Uterus (tissue), 4 donors: ENCODE results near the gene FLYWCH1. TPM values are rescaled to one million over a fixed set of nuclear protein-coding genes. Genes with fewer than 3 reads are reported as not detected.

Experiments
- DNase-seq, 2 donors: peaks; one replicate each; pipeline ENCODE4 v3.0.0-alpha.2; 2019 to 2020
- H3K27ac ChIP-seq, 2 donors: fragments of 200-600 bp; sonication (generic); 1 replicate in 1 of 2; 2 replicates in 1 of 2; pipeline ENCODE4 v1.5.1; 2016 to 2018
- H3K27me3 ChIP-seq, 2 donors: fragments of 200-600 bp; sonication (generic); one replicate each; pipeline ENCODE4 v1.5.1; 2018 to 2019; ENCODE audit warnings: control low read depth in 1 of 2
- H3K36me3 ChIP-seq, 2 donors: fragments of 200-600 bp; sonication (generic); one replicate each; pipeline ENCODE4 v1.5.1; 2019; ENCODE audit warnings: control low read depth in 1 of 2
- H3K4me1 ChIP-seq, 2 donors: fragments of 200-600 bp; sonication (generic); one replicate each; pipeline ENCODE4 v1.5.1; 2018 to 2019; ENCODE audit warnings: control low read depth in 1 of 2
- H3K4me3 ChIP-seq, 2 donors: fragments of 200-600 bp; sonication (generic); 1 replicate in 1 of 2; 2 replicates in 1 of 2; pipeline ENCODE4 v1.5.1; 2018 to 2019; ENCODE audit warnings: mild to moderate bottlenecking in 1 of 2
- H3K9me3 ChIP-seq, 2 donors: fragments of 200-600 bp; sonication (generic); one replicate each; pipeline ENCODE4 v1.5.1; 2019; ENCODE audit warnings: control low read depth in 1 of 2
- CTCF ChIP-seq, 4 experiments: fragments of 200-600 bp in 2 of 4; fragments of 450-650 bp in 2 of 4; sonication (generic) in 2 of 4; IDR thresholded peaks; one replicate each; pipeline ENCODE4 v1.5.1; 2016 to 2019; ENCODE audit warnings: antibody characterized with exemption in 4 of 4, mild to moderate bottlenecking in 2 of 4, moderate library complexity in 1 of 4
- POLR2A ChIP-seq, 2 donors: fragments of 450-650 bp; IDR thresholded peaks; one replicate each; pipeline ENCODE4 v1.6.1; 2016; ENCODE audit warnings: antibody characterized with exemption in 2 of 2, mild to moderate bottlenecking in 1 of 2, moderate library complexity in 1 of 2
- intact Hi-C: fragments of 100-400 bp; cut with DNase I; formaldehyde crosslinking; loops from one replicate; pipeline ENCODE4 v1.15.1; 2023; ENCODE audit warnings: low total_unique reads
- total RNA-seq, 4 donors: library from RNA; depleted of rRNA in 3 of 4; stranded (reverse); fragments of >200 nt in 3 of 4; gene quantifications; one replicate each; pipeline versions ENCODE4 v1.1.0 to v1.2.4, GENCODE V29; 2014 to 2023
- donor health status: DM: yes; HTN: yes; CAD: no.

FLYWCH1 gene
- total RNA-seq, 4 donors from 2014 or later, result 11.5 to 62.3 (median 27.2) TPM

GRCh38 chr16:2912330-2913199 is 834 bp downstream of the FLYWCH1 start:
- H3K36me3 ChIP-seq, result no peaks in the 10 kb centered on the region
- intact Hi-C loops, result no loop called here
- peak in 1 of 2 donors; percentile 41 for DNase-seq
- H3K9me3 ChIP-seq, result no peaks in the 10 kb centered on the region
- no peaks in the 10 kb centered on the region for H3K4me1 ChIP-seq
- H3K4me3 ChIP-seq, result peak overlapping the region; percentile 53 to 93
- H3K27ac ChIP-seq, result peak overlapping the region; percentile 84 to 90
- H3K27me3 ChIP-seq, result no peaks in the 10 kb centered on the region
- TF ChIP-seq CTCF (IDR thresholded peaks at IDR 0.05) (no peak), POLR2A (IDR thresholded peaks at IDR 0.05) (no peak)

DNA sequence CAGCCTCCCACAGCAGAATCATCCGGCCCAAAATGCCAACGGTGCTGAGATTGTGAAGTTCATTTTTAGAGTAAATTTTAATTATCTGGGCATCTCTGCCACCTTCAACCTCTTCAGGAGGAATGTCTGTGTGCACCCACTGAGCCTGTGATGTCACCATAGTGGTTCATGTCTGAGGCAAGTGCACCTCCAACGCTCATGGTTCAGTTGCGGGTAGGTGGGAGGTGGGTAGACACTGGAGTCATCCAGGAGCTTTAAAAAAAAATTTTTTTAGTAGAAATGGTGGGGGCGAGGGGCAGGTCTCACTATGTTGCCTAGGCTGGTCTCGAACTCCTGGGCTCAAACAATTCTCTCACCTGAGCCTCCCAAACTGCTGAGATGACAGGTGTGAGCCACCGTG is 1.9 kb downstream of the FLYWCH1 start:
- Histone ChIP-seq H3K9me3 (no peaks in the 10 kb centered on the region), H3K27me3 (no peaks in the 10 kb centered on the region), H3K4me1 (no peaks in the 10 kb centered on the region), H3K36me3 (no peaks in the 10 kb centered on the region), H3K27ac (no peak overlapping the region), H3K4me3 (no peak overlapping the region)
- no peak for DNase-seq
- TF ChIP-seq POLR2A (IDR thresholded peaks at IDR 0.05) (no peak), CTCF (IDR thresholded peaks at IDR 0.05) (no peak)
- intact Hi-C loops, result no loop called here

- intact Hi-C loops, result no loop called here
- TF ChIP-seq CTCF (IDR thresholded peaks at IDR 0.05) (no peak), POLR2A (IDR thresholded peaks at IDR 0.05) (no peak)
- no peaks in the 10 kb centered on the region for H3K27me3 ChIP-seq
- no peaks in the 10 kb centered on the region for H3K9me3 ChIP-seq
- no peak overlapping the region for H3K4me3 ChIP-seq
- H3K4me1 ChIP-seq, result peaks cover 0 to 5% of the 10 kb centered on the region in 2 donors
- no peaks in the 10 kb centered on the region for H3K36me3 ChIP-seq
- DNase-seq, result no peak
- no peak overlapping the region for H3K27ac ChIP-seq
Observed at GRCh38 chr16:2914233-2914632, 2.5 kb downstream of the FLYWCH1 start.

- no peaks in the 10 kb centered on the region for H3K9me3 ChIP-seq
- no peaks in the 10 kb centered on the region for H3K36me3 ChIP-seq
- intact Hi-C loops, result no loop called here
- no peaks in the 10 kb centered on the region for H3K27me3 ChIP-seq
- DNase-seq, result no peak
- TF ChIP-seq POLR2A (IDR thresholded peaks at IDR 0.05) (no peak), CTCF (IDR thresholded peaks at IDR 0.05) (no peak)
- no peak overlapping the region for H3K27ac ChIP-seq
- no peak overlapping the region for H3K4me3 ChIP-seq
- peaks cover 0 to 6% of the 10 kb centered on the region in 2 donors for H3K4me1 ChIP-seq
Observed at GRCh38 chr16:2915196-2915929, 3.6 kb downstream of the FLYWCH1 start.
